Inferior parietal cortex (tissue), 1 donor: Measurements from ENCODE around the gene SETDB1.

Experiments
- DNase-seq: peaks from one replicate; pipeline ENCODE4 v3.0.0-alpha.2; 2016; ENCODE audit errors: extremely low spot score

SETDB1 gene

DNA sequence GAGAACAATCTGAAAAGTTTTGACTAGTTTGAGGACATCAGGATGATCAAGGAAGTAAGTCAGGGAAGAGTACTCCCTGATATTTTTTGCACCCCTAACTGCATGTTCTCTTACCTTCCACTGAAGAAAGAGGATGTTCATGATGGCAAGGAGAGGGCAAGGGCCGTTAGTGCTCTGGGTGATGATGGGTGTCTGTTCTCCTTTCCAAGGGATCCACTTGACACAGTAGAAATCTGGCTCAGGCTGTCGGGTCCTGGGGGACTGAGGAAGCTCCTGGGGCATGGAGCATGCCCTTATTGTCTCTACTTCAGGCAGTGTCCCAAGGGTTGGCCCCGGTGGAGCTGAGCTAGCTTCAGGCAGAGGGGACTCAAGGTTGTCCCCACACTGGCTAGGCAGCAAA is 75.9 kb downstream of the SETDB1 start:
- DNase-seq: no peak

DNA sequence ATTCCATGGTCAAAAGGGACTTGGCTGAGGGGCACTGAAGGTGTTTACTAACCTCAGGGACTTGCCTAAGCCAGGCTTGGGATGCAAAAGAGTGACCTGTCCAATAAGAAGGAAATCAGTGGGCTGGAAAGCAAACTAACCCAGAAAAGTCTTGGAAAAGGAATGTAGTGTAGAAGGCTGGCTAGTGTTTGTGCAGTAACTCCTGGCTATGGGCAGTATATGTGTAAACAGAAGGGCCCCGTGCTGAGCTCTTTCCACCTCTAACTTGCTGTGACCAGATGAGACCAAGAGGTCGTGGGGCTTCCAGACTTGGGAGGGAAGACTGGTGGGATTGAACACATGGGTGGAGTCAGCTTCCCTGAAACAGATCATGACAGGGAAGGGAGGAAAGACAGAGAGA is 76.4 kb downstream of the SETDB1 start:
- no peak for DNase-seq

DNA sequence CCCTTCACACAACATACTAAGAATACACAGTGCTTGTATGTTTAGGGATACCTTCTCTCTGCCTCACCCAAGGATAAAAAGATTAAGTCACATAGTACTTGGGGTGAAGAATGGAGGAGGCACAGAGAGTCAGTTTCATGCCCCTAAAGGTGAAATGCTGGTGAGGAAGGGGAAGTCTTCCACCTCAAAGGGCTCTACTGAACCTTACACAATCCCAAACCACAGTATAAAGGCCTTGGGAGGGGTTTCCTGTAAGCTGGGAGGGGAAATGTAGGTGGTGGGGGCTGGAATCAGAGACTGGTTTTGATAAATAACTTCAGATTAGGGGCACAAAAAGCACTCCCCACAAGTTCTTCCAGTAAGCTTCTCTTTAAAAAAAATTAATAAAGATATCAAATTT is 77.0 kb downstream of the SETDB1 start:
- DNase-seq: no peak

DNA sequence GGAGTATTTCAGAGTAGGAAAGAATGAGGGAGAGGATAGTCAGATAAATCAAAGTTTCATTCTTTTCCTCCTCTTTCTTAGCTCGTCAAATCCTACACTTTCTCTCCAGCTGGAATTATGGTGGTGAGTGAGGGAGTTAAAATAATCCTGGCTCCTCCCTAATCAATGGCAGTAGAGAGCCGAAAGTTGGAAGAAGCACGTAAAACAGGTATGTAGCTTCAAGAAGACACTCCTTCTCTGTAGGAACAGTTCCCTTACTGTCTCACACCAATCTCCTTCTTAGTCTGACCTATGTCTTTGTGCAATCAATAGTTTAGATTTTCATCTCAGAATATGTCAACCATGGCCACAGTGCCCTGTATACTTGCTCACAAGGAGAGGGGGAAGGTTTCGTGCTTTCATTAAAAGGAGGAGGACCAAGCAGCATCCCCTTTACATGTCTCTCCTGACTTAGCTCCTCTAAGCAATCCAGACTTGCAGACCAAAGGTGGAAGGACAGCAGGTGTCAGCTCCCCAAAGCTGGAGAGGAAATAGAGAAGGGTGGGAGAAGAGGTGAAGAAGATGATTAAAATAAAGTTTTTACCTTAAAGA is 79.7 kb downstream of the SETDB1 start:
- DNase-seq: peak; percentile 32

DNA sequence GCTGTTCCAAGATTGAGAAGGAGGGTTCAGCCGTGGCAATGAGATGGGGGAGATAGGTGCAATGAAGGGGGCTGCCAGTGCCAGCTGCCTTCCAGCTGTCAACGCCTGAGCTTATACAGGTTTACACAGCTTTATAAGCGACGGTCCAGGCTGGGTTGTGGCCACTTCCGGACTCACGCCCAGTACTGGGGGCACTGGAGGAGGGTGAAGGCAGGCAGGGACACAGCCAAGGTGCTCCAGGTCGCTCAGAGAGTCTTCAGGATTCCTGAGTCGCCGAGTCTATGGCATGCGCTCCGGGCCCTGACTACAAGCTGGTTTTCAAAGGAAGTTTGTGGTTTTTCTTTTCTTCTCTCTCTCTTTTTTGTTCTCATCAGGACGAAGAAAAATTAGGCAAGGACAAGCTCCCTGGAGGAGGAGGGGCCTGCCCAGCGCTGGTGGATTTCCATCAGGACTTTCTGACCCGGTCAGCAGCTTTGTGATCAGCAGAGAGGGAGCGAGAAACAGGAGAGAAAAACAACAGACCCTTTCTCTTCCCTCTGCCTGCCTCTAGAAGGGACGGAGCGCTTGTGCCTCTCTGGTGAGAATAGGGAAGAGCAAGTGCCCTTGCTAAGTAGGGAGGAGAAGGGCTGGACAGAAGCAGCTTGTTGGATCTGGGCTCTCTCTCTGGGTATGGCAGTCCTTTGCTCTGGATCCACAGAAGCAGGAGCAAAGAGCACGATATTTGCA is 80.3 kb downstream of the SETDB1 start, which contains the start of gene MINDY1:
Gene MINDY1 (minus strand): TSS at position 576 of the 726 bp plus-strand sequence. CDS start 4,285 bp downstream, outside the sequence.
- DNase-seq: peak; percentile 87

DNA sequence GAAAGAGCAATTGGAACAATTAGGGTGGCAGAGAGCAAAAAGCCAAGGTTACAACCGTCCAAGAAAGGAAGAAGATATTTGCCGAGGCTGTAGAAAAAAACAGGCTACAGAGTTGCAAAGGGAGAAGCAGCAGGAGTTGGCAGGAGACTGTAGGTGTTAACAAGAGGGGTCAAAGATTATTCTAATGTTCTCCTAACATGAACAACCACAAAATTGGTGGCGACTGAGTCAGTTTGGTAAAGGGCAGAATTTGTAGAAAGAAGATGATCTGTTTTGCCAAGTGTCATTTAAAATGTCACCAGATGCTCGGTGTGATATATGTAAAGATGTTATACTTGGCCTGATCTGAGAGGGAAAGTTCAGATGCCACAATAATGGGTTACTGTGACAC is 81.7 kb downstream of the SETDB1 start:
- DNase-seq: no peak

DNA sequence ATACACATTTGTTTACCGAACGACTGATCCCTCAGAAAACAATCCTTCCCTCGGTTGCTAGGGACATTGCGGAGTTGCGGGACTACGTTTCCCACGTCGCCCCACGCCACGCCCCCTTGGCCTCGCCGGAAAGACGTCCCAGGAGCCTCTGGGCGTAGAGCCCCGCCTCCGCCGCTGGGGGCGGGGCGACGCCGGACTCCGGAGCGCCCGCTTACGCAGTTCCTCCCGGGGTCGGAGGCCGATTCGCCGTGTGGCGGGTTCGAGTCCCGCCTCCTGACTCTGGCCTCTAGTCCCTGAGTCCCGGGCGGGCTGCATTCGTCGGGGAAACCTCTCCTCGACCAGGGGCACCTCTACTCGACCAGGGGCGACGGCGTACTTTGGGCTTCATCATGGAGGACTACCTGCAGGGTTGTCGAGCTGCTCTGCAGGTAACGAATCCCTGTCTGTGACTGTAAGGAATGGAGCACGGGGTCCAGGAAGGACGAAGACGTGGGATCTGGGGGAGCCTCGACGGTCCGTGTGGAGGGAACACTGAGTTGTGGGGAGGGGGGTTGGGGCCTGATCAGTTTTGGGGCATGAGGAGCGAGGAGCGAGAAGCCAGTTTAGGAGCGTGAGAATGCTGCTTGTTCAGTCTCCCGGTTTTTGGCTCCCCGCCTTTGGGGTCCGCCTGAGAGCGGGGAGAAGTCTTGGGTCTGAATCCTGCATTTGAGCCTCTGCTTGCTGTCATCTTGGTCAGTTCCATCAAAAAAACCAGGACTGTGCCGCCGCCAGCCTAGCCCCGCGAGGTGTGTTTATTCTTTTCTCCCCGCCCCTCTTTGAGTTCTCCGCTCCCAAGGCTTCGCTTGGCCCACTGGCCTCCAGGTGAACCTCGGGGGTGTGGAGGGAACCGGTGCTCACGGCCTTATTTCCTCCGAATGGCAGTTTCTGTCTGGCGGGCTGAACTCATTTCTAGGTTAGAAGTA is 82.4 kb downstream of the SETDB1 start, which contains the start of gene PRUNE1:
Gene PRUNE1 (plus strand): TSS at position 206 of the 962 bp plus-strand sequence. CDS start 184 bp downstream, at position 390.
- peak; percentile 97 for DNase-seq

DNA sequence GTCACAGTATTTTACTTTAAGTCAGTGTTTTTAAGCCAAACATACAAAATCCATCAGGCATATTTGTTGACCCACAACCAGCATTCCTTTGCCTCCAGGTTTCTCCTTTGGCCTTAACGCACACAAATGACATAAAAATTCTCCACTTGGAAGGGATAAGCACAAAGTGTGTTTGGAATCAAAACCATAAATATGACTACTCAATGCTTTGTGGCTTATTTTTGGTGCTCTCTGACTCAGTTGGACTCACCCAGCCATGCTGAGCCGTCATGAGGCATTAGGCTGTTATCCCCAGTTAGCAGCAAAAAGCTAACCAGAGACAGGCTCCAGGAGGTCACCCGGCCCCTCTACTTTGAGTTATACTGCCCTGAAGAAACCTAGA is 83.0 kb downstream of the SETDB1 start:
- DNase-seq: no peak

DNA sequence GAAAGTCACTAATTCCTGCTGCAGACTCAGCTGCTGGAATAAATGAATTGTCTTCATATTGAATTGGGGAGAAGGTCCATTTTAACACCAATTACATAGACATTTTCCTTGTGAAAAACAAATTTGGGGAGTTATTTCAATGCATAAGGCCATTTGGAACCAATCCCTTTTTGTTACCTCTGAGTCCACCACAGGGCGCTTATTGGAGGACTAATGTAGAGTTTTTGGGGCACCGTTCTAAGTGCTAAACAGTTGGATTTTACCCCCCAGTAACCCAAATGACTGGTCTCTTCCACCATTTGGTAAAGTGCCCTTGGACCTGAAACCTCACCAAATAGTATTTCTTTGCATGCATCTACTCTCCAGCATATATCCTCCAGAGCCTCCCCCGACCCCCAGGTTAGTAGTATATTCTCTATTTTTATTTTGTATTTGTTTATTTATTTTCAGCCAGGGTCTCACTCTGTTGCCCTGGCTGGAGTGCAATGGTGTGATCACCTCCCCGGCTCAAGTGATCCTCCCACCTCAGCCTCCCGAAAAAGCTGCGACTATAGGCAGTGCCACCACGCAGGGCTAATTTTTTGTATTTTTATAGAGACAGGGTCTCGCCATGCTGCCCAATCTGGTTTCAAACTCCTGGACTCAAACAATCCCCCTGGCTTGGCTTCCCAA is 83.6 kb downstream of the SETDB1 start:
- no peak for DNase-seq

DNA sequence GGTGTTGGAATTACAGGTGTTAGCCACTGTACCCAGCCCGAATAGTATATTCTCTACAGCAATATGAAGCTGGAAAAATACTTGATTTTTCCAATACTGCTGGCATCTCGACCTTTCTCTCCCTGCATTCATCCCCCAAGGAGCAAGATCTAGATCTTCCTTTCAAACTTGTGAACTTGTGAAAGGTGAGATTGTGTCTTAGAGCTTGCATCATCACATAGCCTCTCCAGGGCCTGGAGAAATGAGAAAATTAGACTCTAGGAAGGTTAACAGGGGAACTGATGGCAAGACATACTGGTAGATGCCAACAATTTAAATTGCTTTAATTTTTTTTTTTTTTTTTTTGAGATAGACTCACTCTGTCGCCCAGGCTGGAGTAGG is 84.2 kb downstream of the SETDB1 start:
- DNase-seq: no peak

DNA sequence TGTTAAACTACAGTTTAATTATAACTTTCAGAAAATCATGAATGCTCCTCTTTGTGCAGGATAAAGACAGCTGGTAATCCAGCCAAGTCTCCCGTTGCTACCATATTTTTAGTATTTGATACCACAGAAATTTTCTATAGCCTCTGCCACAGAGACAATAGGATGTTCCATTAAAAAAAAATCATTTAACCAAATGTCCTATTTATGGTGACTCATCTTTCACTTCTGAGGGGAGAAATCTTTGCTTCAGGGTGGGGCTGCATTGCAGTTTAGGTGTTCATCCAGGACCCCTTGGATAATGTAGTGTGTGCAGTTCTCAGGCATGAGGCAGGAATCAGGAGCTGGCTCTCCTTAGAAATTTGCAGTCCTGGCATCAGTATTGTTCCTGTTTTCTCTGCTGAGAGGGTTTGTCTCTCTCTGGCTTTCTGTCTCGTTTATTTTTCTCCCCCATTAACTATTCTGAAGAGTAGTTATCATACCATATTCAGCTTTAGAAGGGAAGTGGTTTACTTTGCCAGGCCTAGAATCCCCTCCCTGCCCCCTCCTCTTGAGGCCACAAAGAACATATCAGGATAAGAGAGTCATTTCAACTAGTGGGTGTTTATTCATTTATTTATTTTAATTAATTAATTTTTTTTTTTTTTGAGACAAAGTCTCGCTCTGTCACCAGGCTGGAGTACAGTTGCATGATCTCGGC is 85.1 kb downstream of the SETDB1 start:
- DNase-seq: no peak

DNA sequence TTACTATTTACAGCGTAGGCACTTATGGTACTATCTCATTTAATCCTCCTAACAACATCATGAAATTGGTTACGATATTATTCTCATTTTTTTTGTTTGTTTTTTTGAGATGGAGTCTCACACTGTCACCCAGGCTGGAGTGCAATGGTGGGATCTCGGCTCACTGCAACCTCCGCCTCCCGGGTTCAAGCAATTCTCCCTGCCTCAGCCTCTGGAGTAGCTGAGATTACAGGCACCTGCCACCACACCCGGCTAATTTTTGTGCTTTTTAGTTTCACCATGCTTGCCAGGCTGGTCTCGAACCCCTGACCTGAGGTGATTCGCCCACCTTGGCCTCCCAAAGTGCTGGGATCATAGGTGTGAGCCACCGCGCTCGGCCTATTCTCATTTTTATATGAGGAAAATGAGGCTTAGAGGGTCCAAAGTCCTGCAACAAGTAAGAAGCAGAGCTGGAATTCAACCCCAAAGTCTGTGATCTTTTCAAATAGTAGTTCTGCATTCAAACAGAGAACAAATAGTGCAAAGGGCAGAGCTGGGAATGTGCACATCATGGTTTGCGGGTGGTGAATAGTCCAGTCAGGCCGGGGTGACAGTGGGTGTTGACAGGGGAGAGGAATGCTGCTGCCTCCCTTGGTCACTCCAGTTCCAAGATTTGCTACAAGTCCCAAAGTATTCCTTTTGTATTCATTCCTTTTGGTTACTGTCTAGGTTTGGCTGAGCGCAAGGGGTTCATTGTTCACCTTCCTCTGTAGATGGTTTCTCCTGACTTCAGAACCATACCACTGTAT is 86.7 kb downstream of the SETDB1 start:
- no peak for DNase-seq

DNA sequence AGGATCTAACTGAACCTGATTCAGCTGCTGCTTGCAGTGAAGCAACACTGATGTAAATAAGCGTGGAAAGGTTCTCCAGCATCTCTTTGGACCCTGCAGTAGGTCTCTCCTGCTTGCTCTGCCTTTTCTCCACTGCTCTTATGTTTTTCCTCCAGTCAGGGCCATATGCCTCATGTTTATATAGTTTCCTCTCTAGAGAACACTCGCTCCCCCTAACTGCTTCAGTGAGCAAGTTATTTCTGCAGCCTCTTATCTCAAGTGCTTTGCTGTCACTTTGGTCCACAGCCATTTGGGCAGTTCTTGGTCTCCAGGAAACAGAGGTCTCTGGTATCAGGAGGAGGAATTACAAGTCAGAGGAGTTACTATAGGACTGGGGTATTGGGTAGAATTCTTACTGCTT is 87.4 kb downstream of the SETDB1 start:
- no peak for DNase-seq
